NK-92 treated with Interleukin-12 subunit alpha and Interleukin-12 subunit beta, amount 100 ng/mL, for 24 hours (cell line): ENCODE measurements around the gene ADAMTS7.
A peak's percentile ranks its signal among the peaks of the same experiment; 100 is the strongest.
"Not testable (repeated sequence)": the region's sequence is repeated elsewhere in the genome, so short reads cannot be mapped to it uniquely, and the experiment has no call there.

Source experiments
- DNase-seq: peaks from one replicate; lab custom pipeline; 2025; lab: John Stamatoyannopoulos, UW

ADAMTS7 gene

GRCh38 chr15:78764340-78765153 lies 46.7 kb downstream of the ADAMTS7 start:
- not testable (repeated sequence) for DNase-seq

GRCh38 chr15:78763796-78764241 lies 47.4 kb downstream of the ADAMTS7 start:
- no peak for DNase-seq

GRCh38 chr15:78762985-78763795 lies 48.1 kb downstream of the ADAMTS7 start:
- no peak for DNase-seq

GRCh38 chr15:78762386-78762961 lies 48.8 kb downstream of the ADAMTS7 start:
- DNase-seq = not testable (repeated sequence)

GRCh38 chr15:78761891-78762385 lies 49.3 kb downstream of the ADAMTS7 start:
- no peak for DNase-seq

- peak; percentile 15 for DNase-seq
Observed at GRCh38 chr15:78761475-78761874, 49.8 kb downstream of the ADAMTS7 start.

- no peak for DNase-seq
Observed at GRCh38 chr15:78761020-78761419, 50.2 kb downstream of the ADAMTS7 start.

GRCh38 chr15:78760091-78760882 lies 51.0 kb downstream of the ADAMTS7 start:
- DNase-seq = not testable (repeated sequence)

- not testable (repeated sequence) for DNase-seq
Observed at GRCh38 chr15:78759361-78759998, 51.8 kb downstream of the ADAMTS7 start.

GRCh38 chr15:78758486-78759200 lies 52.6 kb downstream of the ADAMTS7 start:
- not testable (repeated sequence) for DNase-seq

- DNase-seq = not testable (repeated sequence)
Observed at GRCh38 chr15:78758084-78758483, 53.2 kb downstream of the ADAMTS7 start.

GRCh38 chr15:78757636-78757905 lies 53.7 kb downstream of the ADAMTS7 start:
- DNase-seq = no peak

GRCh38 chr15:78756781-78757635 lies 54.3 kb downstream of the ADAMTS7 start:
- DNase-seq = not testable (repeated sequence)

GRCh38 chr15:78755900-78756591 lies 55.2 kb downstream of the ADAMTS7 start:
- not testable (repeated sequence) for DNase-seq

- DNase-seq = not testable (repeated sequence)
Observed at GRCh38 chr15:78754637-78755280, 56.5 kb downstream of the ADAMTS7 start.

GRCh38 chr15:78753751-78754535 lies 57.3 kb downstream of the ADAMTS7 start:
- DNase-seq = not testable (repeated sequence)

GRCh38 chr15:78753359-78753659 lies 58.0 kb downstream of the ADAMTS7 start:
- DNase-seq = not testable (repeated sequence)
